NCI-H526 treated with DMSO at 0.1 percent for 48 hours (cell line): ENCODE results near the gene RSBN1L.
"Not testable (repeated sequence)": the region's sequence is repeated elsewhere in the genome, so short reads cannot be mapped to it uniquely, and the experiment has no call there.

Experiments used
- DNase-seq: peaks from one replicate; lab custom pipeline; 2025; lab: John Stamatoyannopoulos, UW

The RSBN1L gene

DNA sequence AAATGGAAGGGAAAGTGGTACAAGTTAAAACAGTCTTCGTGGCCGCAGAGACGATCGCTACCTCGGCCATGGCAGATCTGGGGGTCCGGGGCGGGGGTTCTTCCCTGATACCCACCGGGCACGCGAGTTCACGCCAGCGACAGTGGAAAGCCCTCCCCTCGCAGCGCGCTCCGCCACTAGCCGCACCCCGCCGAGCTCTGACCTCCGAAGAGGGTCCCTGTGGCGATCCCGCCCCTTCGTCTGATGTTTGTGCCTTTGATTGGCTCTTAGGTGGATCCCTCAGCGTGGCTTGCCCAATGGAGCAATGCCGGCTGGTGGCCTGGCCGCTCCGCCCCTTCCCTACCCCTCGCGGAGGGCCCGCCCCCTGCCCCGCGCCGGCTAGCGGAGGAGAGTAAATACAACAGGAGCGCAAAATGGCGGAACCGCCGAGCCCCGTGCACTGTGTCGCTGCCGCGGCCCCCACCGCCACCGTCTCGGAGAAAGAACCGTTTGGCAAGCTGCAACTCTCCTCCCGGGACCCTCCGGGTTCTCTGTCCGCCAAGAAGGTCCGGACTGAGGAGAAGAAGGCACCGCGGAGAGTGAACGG, at the start of gene RSBN1L:
Gene RSBN1L, plus strand, starts transcription at position 403 of the 586 bp plus-strand sequence. Its CDS starts 11 bp downstream, at position 414.
- DNase-seq, result peak; percentile 99

- DNase-seq, result no peak
Measured at GRCh38 chr7:77648742-77649338, 47.4 kb upstream of the RSBN1L start.

DNA sequence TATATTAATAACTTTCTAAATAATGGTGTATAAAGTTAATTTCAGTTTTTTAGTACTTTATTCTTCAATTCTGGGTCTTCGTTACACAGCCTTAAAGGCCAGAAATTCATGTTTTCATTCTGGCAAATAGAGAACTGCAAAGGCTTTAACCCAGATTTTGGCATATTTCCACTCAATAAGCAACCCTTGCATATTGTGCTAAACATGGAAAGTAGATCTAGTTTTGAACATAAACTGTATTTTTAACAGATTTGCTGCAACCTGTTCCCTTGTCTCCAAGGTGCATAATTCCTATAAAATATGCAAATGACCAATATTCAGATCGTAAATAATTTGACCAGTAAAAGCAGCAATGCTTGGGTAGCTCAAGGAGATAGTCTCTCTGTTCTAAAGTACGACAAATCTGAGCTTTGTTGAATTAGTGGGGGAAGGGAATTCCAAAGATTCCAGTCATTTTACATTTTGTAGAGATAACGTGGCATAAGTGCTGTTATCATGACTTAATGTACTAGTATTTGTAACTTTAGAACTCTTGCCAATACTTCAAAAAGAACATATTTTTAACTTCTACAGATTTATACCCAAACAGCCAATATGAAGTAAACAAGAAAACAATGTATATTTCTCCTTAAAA, 46.4 kb upstream of the RSBN1L start:
- no peak for DNase-seq

DNA sequence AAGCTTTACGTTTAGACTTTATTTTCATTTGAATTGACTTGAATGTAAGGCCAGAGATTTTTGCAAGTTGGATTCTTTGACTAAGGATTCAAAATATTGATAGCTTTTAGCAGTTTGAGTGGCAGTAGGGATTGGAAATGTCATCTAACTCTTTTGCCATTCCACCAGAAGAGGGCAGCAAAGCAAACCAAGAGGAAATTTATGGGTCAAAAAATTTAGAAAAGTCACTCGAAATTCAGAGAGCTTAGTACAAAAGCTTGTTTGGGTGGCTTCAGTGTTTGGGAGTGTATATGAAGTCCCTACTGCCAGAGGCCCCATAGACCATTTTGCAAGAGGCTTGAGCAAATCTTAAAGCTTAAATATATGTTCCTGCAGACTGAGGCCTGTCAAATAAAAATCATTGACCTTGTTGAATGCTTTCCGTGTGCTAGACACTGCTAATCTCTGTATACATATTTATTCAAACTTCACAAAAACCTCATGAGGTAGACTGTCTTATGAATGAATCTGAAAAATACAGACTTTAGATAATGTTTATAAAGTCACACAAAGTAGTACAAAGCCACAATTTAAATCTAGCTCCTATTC, 44.6 kb upstream of the RSBN1L start:
- DNase-seq, result peak; percentile 13

DNA sequence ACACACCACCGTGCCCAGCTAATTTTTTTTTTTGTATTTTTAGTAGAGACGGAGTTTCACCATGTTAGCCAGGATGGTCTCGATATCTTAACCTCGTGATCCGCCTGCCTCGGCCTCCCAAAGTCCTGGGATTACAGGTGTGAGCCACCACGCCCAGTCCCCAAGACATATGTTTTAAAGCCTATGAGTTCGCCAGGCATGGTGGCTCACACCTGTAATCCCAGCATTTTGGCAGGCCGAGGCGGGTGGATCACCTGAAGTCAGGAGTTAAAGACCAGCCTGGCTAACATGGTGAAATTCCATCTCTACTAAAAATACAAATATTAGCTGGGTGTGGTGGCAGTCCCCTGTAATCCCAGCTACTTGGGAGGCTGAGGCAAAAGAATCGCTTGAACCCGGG, 43.4 kb upstream of the RSBN1L start:
- not testable (repeated sequence) for DNase-seq

DNA sequence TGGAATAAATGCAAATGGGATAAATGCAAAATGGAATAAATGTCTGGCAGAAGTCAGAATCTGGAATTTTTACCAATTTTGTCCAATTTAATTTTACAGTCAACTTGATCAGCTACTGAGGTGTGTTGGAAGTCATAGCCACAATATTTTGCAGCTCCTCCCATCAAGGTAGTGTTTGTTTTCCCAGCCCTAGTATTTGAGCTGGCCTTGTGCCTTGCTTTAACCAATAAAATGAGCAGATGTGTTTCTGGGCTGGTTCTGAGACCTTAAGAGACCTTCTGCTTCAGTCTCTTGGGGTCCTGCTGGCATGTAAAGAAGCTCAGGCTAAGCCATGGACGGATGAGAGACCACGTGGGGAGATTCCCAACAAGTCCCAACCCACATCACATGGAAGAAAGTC, 42.7 kb upstream of the RSBN1L start:
- DNase-seq, result no peak

- no peak for DNase-seq
Measured at GRCh38 chr7:77655356-77655755, 40.9 kb upstream of the RSBN1L start.

DNA sequence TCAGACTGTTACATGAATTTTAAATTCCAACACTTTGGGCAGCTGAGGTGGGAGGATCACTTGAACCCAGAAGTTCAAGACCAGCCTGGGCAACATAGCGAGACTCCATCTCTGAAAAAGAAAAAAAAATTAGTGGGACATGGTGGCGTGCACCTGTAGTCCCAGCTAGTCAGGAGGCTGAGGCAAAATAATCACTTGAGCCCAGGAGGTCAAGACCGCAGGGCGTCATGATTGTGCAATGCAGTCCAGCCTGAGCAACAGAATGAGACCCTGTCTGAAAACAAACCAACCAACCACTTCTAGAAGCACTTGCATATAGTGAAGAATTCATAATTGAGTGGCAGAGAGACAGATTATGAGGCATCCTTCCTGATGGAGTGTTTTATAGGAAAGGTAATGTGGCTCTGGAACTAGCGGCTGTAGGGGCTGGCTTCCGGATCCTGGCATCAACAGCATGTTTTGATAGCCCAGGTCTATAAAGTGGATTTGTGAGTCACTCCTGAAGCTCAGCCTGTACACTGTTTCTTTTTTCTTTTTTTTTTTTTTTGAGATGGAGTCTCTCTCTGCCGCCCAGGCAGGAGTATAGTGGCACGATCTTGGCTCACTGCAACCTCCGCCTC, 40.3 kb upstream of the RSBN1L start:
- DNase-seq, result no peak

DNA sequence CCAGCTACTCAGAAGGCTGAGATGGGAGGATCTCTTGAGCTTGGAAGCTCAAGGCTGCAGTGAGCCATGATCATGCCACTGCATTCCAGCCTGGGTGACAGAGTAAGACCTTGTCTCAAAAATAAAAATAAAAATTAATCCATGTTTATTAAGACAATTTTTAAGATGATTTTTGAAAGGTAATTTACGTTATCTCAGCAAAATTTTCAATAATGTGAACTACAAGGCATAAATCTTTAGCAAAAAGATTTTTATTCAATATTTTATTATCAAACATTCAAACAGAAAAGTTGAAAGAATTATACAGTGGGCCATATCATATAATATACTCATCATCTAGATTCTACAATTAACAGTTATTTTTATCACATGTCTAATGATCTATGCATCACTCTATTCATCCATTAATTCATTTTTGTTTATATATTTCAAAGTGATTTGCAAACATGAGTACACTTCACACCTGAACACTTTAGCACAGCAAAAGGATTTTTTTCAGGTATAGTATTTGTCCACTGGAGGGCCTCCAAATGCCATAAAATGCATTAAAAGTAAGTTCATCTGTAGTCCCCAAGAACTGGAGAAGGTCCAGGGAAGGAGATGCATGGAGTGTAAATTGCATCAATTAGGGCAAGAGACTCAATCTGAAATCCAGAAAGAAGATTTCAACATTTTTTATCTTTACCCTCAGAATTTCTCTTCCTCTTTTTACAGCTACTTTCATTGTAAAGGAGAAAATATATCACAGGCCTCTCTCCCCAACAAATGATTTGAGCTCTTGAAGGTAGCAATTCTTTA, 38.6 kb upstream of the RSBN1L start:
- DNase-seq, result peak; percentile 72

- DNase-seq, result no peak
Measured at GRCh38 chr7:77658928-77659327, 37.3 kb upstream of the RSBN1L start.

DNA sequence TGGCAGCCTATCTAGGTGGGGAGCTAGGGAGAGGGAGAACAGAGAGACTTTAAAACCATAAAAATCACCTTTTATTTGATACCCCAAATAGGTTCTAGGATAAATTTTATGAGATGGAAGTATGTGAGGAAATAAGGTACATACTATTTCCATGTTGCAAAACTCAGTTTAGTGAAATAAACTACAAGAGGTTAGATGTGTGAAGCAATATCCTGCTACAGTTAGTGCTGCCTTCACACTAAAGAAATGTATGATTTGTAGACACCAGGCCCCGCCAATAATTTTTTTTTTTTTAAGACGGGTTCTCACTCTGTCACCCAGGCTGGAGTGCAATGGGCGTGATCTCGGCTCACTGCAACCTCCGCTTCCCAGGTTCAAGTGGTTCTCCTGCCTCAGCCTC, 34.4 kb upstream of the RSBN1L start:
- DNase-seq, result no peak

DNA sequence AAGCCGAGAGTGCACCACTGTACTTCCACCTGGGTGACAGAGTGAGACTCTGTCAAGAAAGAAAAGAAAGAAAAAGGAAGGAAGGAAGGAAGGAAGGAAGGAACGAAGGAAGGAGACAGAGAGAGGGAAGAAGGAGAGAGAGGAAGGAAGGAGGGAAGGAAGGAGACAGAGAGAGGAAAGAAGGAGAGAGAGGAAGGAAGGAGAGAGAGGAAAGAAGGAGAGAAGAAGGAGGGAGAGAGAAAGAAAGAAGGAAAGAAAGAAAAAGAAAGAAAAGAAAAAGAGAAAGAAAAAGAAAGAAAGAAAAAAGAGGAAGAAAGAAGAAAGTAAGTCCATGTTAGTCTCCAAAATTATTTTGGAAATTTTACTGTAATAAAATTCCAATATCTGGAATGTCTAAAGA, 33.4 kb upstream of the RSBN1L start:
- no peak for DNase-seq

- no peak for DNase-seq
Measured at GRCh38 chr7:77664715-77665114, 31.5 kb upstream of the RSBN1L start.

DNA sequence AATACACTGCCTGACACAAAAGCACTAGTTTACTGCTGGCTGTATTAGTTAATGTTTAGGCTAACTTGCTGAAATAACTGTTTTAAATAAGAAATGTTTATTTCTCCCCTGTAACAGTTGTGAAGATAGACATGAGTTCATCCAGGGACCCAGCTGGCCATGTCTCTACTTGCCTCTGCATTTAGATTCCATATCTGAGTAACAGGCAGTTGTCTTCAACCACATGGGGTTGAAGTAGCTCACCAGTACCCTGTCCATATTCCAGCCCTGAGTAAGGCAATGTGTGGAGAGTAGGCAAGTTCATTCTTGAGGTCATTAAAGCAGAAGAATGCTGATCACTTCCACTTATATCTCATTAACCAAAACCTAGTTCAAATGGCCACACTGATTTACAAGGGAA, 31.1 kb upstream of the RSBN1L start:
- DNase-seq, result no peak

GRCh38 chr7:77667459-77668086, 28.7 kb upstream of the RSBN1L start:
- DNase-seq, result no peak

DNA sequence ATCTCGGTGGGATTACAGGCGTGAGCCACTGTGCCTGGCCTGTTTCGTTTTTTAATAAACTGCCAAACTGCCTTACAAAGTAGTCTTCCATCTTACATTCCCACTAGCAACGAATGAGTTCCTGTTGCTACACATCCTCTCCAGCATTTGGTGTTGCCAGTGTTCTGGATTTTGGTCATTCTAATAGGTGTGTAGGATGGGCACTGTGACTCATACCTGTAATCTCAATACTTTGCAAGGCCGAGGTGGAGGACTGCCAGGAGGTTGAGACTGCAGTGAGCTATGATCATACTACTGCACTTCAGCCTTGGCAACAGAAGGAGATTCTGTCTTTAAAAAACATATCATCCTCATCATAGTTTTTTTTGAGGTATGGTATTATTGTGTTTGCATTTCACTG, 21.4 kb upstream of the RSBN1L start:
- DNase-seq, result no peak

GRCh38 chr7:77679608-77680007, 16.7 kb upstream of the RSBN1L start:
- peak; percentile 86 for DNase-seq

DNA sequence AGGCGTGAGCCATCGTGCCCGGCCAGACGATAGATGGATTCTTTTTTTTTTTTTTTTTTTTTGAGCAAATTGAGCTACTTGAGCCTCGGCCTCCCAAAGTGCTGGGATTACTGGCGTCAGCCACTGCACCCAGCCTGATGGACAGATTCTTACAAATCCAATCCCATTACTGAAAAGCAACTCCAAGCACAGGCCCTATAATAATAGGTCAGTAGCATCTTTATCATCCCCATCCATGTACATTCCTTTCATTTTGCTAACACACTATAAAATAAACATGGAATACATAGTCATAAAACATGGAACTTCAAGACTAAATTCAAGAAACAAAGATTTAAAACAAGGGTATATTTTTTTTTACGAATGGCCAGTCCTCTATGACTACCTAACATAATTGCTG, 16.0 kb upstream of the RSBN1L start:
- no peak for DNase-seq

- DNase-seq, result no peak
Measured at GRCh38 chr7:77684030-77684429, 12.2 kb upstream of the RSBN1L start.

GRCh38 chr7:77685233-77685632, 11.0 kb upstream of the RSBN1L start:
- DNase-seq, result no peak

GRCh38 chr7:77687100-77687746, 9.0 kb upstream of the RSBN1L start:
- DNase-seq, result no peak
